ENCODE results near the gene KDM4D. TPM values are rescaled to one million over a fixed set of nuclear protein-coding genes. Genes with fewer than 3 reads are reported as not detected.
"Not testable (repeated sequence)": the region's sequence is repeated elsewhere in the genome, so short reads cannot be mapped to it uniquely, and the experiment has no call there.

The KDM4D gene
- total RNA-seq, 3 donors from 2014 or later = 0.33 to 1.2 (median 0.96) TPM

DNA sequence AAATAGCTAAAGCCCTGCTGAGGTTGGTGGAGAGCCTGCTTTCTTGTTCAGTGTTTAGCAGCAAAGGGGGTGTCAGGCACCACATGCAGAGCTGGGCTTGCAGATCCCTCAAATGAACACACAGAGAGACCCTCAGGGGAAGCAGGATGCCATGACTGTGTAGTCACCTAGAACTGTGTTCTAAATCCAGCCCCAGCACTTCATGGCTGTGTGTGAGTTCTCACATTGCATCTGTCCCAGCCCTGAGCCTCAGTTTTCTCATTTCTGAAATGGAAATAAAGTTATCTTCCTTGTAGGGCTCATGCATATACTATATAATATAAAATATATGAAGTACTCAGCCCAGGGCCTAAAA lies 47.3 kb upstream of the KDM4D start:
- DNase-seq (ENCODE audit: low spot score in 2 of 2) = no peak
- intact Hi-C loops (cut with DNase I; ENCODE audit: low total_unique reads) = no loop called here
- no peaks in the 10 kb centered on the region for H3K27me3 ChIP-seq
- peak overlapping the region; percentile 65 to 66 for H3K27ac ChIP-seq
- H3K4me3 ChIP-seq = no peak overlapping the region
- no peaks in the 10 kb centered on the region for H3K36me3 ChIP-seq
- H3K4me1 ChIP-seq = peaks cover 0 to 4% of the 10 kb centered on the region in 2 donors
- TF ChIP-seq, protein P1, sequence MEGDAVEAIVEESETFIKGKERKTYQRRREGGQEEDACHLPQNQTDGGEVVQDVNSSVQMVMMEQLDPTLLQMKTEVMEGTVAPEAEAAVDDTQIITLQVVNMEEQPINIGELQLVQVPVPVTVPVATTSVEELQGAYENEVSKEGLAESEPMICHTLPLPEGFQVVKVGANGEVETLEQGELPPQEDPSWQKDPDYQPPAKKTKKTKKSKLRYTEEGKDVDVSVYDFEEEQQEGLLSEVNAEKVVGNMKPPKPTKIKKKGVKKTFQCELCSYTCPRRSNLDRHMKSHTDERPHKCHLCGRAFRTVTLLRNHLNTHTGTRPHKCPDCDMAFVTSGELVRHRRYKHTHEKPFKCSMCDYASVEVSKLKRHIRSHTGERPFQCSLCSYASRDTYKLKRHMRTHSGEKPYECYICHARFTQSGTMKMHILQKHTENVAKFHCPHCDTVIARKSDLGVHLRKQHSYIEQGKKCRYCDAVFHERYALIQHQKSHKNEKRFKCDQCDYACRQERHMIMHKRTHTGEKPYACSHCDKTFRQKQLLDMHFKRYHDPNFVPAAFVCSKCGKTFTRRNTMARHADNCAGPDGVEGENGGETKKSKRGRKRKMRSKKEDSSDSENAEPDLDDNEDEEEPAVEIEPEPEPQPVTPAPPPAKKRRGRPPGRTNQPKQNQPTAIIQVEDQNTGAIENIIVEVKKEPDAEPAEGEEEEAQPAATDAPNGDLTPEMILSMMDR (IDR thresholded peaks at IDR 0.05) = no peak
- TF ChIP-seq POLR2AphosphoS5 (IDR thresholded peaks at IDR 0.05) = no peak
- no peaks in the 10 kb centered on the region for H3K9me3 ChIP-seq

DNA sequence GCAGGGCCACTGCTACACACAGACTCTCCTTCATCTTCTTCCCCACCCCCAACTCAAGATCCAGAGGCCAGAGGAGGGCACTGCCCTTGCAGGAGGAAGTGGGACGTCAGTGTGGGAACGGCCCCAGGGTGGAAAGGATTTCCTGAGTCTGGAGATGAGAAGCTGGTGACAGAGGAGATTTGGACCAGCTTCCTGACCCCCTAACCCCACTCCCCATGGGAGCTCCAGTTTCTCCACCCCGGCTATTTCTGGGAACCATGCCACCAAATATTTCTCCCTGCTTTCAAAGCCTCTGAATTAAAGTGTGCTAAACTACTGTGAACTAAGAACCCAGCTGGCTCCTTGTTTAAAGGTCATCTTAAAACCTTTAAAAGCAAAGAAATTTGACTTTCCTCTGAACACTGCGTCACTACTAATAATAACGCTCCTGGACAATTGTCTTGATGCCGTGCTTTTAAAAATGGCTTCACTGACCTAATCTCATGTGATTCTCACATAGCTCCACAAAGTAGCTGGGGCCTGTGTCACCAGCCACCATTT lies 46.7 kb upstream of the KDM4D start:
- peak overlapping the region; percentile 81 to 84 for H3K27ac ChIP-seq
- DNase-seq (ENCODE audit: low spot score in 2 of 2) = peak; percentile 59 to 60
- peaks cover 0 to 4% of the 10 kb centered on the region in 2 donors for H3K4me1 ChIP-seq

DNA sequence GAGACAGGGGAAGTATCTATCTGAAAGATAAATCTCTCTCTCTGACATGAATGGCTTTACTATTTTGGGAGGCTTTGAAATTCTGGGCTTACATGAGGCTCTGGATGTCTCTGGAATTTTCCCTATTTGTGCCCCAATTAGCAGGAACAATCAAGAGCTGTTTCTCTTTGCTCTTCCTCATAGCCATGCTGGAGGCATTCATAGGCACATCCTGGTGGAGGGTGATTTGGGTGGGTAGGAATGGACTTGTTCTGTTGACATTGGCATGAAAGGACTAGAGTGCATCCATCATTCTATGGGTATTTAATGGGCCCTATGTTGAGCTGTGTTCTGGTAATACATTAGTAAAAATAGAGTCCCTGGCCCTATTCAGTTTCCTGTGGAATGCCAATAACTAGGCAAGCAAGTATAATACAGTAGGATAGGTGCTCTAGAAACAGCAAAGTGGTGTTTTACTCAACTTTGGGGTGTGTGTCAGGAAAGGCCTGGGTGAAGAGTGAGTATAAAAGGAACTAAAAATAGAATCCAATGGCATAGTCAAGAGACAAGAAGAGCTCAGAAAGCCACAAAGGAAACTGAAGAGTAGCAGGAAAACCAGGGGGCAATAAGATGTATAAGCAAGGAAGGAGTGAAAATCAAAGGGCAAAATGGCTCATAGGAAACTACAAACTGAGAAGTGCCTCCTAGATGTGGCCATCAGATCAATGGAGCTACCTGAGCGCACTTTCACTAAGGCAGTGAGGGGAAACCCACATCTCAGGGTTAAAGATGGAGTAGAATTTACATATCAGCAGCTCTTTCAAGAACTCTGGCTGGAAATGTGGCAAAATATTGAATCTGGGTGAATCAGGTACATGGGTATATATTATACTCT lies 45.2 kb upstream of the KDM4D start:
- H3K27me3 ChIP-seq = no peaks in the 10 kb centered on the region
- no peak overlapping the region for H3K4me3 ChIP-seq
- H3K36me3 ChIP-seq = no peaks in the 10 kb centered on the region
- H3K27ac ChIP-seq = peak overlapping the region; percentile 81 to 84
- no peak for DNase-seq (ENCODE audit: low spot score in 2 of 2)
- TF ChIP-seq, protein P1 (IDR thresholded peaks at IDR 0.05) = no peak
- no peak for TF ChIP-seq POLR2A (IDR thresholded peaks at IDR 0.05)
- no peak for TF ChIP-seq POLR2AphosphoS5 (IDR thresholded peaks at IDR 0.05)
- intact Hi-C loops (cut with DNase I; ENCODE audit: low total_unique reads) = no loop called here
- H3K4me1 ChIP-seq = peaks cover 0 to 4% of the 10 kb centered on the region in 2 donors
- H3K9me3 ChIP-seq = no peaks in the 10 kb centered on the region

More for the DNA sequence above, 46.7 kb upstream of the KDM4D start:
- no peaks in the 10 kb centered on the region for H3K36me3 ChIP-seq
- H3K27me3 ChIP-seq = no peaks in the 10 kb centered on the region
- no peaks in the 10 kb centered on the region for H3K9me3 ChIP-seq
- TF ChIP-seq POLR2A (IDR thresholded peaks at IDR 0.05) = no peak
- TF ChIP-seq POLR2AphosphoS5 (IDR thresholded peaks at IDR 0.05) = peak; percentile 36 to 83 (median 48)
- H3K4me3 ChIP-seq = no peak overlapping the region
- intact Hi-C loops (cut with DNase I; ENCODE audit: low total_unique reads) = no loop called here

DNA sequence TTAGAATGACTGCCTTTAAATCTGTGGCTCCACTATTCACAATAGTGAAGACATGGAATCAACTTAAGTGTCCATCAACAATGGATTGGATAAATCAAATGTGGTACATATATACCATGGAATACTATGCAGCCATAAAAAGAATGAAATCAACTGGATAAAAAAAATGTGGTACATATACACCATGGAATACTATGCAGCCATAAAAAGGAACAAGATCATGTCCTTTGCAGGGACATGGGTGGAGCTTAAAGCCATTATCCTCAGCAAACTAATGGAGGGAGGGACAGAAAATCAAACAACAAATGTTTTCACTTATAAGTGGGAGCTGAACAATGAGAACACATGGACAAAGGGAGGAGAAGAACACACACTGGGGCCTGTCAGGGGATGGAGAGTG lies 41.4 kb upstream of the KDM4D start:
- H3K4me1 ChIP-seq; DNase-seq (ENCODE audit: low spot score in 2 of 2); H3K36me3 ChIP-seq; H3K9me3 ChIP-seq; H3K4me3 ChIP-seq; H3K27ac ChIP-seq; H3K27me3 ChIP-seq; intact Hi-C loops (cut with DNase I; ENCODE audit: low total_unique reads): not testable (repeated sequence)

DNA sequence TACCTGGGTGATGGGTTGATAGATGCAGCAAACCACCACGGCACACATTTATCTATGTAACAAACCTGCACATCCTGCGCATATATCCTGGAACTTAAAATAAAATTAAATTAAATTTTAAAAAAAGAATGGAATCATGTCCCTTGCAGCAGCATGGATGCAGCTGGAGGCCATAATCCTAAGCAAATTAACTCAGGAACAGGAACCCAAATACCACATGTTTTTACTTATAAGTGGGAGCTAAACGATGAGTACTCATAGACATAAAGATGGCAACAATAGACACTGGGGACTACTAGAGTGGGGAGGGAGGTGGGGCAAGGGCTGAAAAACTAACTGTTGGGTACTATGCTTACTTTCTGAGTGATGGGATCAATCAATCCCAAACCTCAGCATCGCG lies 41.0 kb upstream of the KDM4D start:
- H3K9me3 ChIP-seq = no peaks in the 10 kb centered on the region
- no peak for DNase-seq (ENCODE audit: low spot score in 2 of 2)
- H3K27me3 ChIP-seq = no peaks in the 10 kb centered on the region
- H3K4me1 ChIP-seq = peaks cover 0 to 4% of the 10 kb centered on the region in 2 donors
- no peak overlapping the region for H3K4me3 ChIP-seq
- TF ChIP-seq POLR2A (IDR thresholded peaks at IDR 0.05) (no peak), POLR2AphosphoS5 (IDR thresholded peaks at IDR 0.05) (no peak)
- TF ChIP-seq, protein P1 (IDR thresholded peaks at IDR 0.05) = no peak
- no peaks in the 10 kb centered on the region for H3K36me3 ChIP-seq
- peak overlapping the region in 1 of 2 donors; percentile 40 for H3K27ac ChIP-seq
- intact Hi-C loops (cut with DNase I; ENCODE audit: low total_unique reads) = no loop called here
